Nucleus accumbens (tissue), 56 donors: ENCODE measurements around the gene PRKAB2.
"Not testable (repeated sequence)": the region's sequence is repeated elsewhere in the genome, so short reads cannot be mapped to it uniquely, and the experiment has no call there.

Source experiments
- DNase-seq, 56 donors: peaks; one replicate each; lab custom pipeline; 2025; lab: John Stamatoyannopoulos, UW

PRKAB2 gene

DNA sequence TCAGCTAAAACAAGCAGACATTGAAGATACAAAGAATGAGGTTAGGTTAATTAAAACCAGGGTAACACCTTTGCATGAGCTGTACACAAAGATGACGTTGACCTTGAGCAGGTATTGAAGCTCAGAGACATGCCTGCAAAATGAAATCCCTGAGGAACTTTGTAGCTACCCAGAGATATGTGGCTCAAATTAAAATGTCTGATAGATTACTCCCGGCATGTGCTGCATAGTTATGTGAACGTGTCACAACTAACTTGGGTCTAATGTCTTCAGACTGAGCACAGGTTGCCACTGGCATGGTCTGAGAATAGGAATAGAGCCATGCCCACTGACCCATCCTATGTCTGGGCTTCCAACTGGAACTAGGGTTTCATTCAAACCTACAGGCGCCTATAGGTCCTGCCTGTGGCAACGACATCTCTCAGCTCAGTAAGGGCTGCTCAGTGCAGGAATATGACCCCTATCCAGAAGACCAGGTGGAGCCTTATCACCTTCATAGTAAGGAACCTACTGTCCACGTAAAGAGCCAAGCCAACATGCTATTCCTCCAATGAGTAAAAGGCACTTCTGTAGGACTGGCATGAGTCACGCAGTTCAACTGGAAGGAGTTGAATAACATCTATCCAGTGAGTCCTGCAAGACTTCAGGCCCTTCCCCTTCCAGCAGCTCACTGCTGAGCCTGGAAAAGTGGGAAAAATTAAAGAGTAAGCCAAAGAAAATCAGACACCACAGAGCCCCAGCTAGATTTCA, 60.7 kb downstream of the PRKAB2 start:
- DNase-seq = no peak

DNA sequence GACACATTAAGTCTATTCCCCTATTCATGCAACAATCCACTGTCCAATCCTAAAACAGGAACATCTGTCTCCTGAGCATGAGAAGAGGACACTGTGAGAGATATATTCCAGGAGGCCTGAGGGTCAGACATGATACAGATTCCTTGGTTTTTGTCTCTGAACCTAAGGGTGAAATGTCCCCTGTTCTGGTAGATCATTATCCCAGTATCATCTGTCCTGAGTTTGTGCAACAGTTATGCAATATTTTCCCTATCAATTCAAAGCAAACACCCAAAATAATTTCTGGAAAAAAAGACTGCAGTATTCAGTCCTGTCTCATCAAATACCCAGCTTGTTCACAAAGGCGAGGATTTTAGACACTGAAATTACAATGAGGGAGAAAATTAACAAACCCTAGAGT, 61.4 kb downstream of the PRKAB2 start:
- no peak for DNase-seq

DNA sequence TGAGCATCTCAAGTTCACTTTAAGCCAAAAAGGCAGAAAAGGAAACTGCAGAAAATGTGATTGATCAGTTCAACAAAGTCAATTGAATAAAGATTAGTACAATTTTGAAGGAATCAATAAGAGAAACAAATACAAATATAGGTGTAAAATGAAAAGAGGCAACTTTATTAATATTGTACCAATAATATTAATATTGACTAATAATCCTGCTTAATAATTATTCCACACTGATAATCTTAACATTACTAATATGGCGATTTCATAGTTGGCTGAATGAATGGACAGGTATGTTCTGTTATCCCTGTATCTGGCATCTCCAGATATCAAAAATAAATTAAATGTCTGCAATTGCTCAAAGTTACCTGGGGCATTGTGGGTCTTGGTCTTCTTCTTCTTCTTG, 61.8 kb downstream of the PRKAB2 start:
- DNase-seq = no peak

DNA sequence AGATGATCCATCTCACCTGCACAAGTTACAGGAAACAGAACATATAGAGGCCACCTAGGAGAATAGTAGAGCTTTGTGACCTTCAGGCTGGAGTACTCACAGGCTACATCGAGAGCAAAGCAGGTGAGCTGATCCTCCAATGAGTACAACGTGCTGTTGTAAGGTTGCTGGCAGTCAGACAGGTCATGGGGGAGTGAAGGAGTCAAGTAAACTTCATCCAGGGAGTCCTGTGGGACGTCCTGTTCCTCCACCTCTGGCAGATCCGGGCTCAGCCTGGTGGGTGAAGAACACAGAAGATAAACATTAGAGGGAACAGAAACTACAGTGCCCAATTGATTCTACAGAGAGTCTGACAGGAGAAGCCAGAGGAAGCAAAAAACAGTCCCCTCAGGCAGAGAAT, 62.5 kb downstream of the PRKAB2 start:
- no peak for DNase-seq

DNA sequence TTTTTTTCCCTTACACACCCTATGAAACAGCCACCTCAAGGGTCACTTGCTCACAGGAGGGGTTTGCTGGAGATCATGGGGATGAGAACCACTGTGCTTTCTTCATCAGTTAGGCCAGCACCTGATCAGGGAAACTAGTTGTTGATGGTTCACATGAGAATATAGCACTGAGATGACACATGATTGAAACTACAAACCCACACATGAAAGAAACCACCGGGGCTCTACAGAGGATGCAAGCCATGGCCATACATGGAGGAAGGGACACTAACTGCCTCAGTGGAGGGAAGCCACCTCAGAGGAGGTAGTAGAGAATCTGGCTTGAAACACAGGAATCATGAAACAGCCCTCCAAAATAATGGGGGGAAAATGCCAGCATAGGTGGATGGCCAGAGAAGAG, 63.2 kb downstream of the PRKAB2 start:
- DNase-seq = no peak

DNA sequence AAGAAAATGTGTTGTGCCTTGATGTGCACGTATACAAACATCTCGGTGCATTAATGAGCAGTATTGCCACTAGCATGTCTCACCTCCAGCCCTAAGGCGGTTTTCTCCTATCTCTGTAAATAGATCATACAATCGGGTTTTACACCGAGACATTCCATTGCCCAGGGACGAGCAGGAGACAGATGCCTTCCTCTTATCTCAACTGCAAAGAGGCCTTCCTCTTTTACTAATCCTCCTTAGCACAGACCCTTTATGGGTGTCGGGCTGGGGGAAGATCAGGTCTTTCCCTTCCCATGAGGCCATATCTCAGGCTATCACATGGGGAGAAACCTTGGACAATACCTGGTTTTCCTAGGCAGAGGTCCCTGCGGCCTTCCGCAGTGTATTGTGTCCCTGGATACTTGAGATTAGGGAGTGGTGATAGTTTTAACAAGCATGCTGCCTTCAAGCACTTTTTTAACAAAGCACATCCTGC, 65.8 kb downstream of the PRKAB2 start:
- not testable (repeated sequence) for DNase-seq

DNA sequence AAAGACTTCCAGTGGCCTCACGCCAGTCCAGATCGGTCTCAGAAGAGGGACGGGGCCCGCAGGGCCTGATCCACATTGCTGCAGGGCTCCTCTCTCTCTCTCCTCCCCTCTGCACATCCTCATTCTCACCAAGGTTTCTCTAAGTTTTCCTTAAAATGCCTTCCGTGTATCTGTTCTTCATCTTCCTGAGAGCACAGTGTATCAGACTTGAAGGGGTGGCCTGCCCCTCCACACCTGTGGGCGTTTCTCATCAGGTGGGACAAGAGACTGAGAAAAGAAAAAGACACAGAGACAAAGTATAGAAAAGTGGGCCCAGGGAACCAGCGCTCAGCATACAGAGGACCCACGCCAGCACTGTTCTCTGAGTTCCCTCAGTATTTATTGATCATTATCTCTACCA, 66.4 kb downstream of the PRKAB2 start:
- no peak for DNase-seq
